Lower leg skin (tissue), 4 donors: Measurements from ENCODE around the gene ADAMTS16. TPM values are rescaled to one million over a fixed set of nuclear protein-coding genes. Genes with fewer than 3 reads are reported as not detected.

Experiments
- DNase-seq, 2 donors: peaks; one replicate each; pipeline ENCODE4 v3.0.0-alpha.2; 2019; ENCODE audit warnings: low spot score in 2 of 2
- H3K4me3 ChIP-seq: fragments of 200-600 bp; sonication (generic); 2 replicates; pipeline ENCODE4 v1.5.1; 2017; ENCODE audit warnings: mild to moderate bottlenecking, low read depth; ENCODE audit not compliant: poor library complexity, severe bottlenecking
- CTCF ChIP-seq, 3 donors: fragments of 450-650 bp; IDR thresholded peaks; one replicate each; pipeline ENCODE4 v1.5.1; 2016; ENCODE audit warnings: antibody characterized with exemption in 3 of 3, mild to moderate bottlenecking in 3 of 3, moderate library complexity in 2 of 3
- POLR2A ChIP-seq, 2 donors: fragments of 450-650 bp; IDR thresholded peaks; one replicate each; pipeline ENCODE4 v1.6.1; 2016 to 2017; ENCODE audit warnings: antibody characterized with exemption in 2 of 2, mild to moderate bottlenecking in 1 of 2, moderate library complexity in 1 of 2
- WGBS, 2 donors: methylation state at CpG; one replicate each; pipeline ENCODE4 v1.1.5; 2018; 5-methylcytosine and 5-hydroxymethylcytosine counted together
- intact Hi-C: fragments of 100-400 bp; cut with DNase I; formaldehyde crosslinking; loops from one replicate; pipeline ENCODE4 v1.15.0; 2023; ENCODE audit warnings: low total_unique reads
- total RNA-seq, 4 donors: library from RNA; depleted of rRNA; stranded (reverse); fragments of >200 nt; gene quantifications; one replicate each; pipeline ENCODE4 v1.1.0, GENCODE V29; 2016

The ADAMTS16 gene
- total RNA-seq, 4 donors from 2014 or later = 0.55 TPM; not detected in 3

- 53 to 56% methylated on average over 5 of the region's 5 CpGs for WGBS, 2 donors
- no peak for DNase-seq
- intact Hi-C loops = no loop called here
- TF ChIP-seq POLR2A (IDR thresholded peaks at IDR 0.05) = no peak
- TF ChIP-seq CTCF (IDR thresholded peaks at IDR 0.05) = no peak
- no peak overlapping the region for H3K4me3 ChIP-seq
These were observed 204.5 kb downstream of the ADAMTS16 start for GRCh38 chr5:5344606-5345005.

- no peak overlapping the region for H3K4me3 ChIP-seq
- TF ChIP-seq CTCF (IDR thresholded peaks at IDR 0.05) (no peak), POLR2A (IDR thresholded peaks at IDR 0.05) (no peak)
- intact Hi-C loops = no loop called here
- WGBS, 2 donors = 89 to 97% methylated on average over 7 of the region's 7 CpGs
- no peak for DNase-seq
These were observed 207.3 kb downstream of the ADAMTS16 start for GRCh38 chr5:5347442-5347841.

- WGBS, 2 donors = 69 to 73% methylated on average over 10 of the region's 10 CpGs
- intact Hi-C loops = no loop called here
- TF ChIP-seq POLR2A (IDR thresholded peaks at IDR 0.05) (no peak), CTCF (IDR thresholded peaks at IDR 0.05) (no peak)
- no peak for DNase-seq
- H3K4me3 ChIP-seq = no peak overlapping the region
These were observed 208.0 kb downstream of the ADAMTS16 start for GRCh38 chr5:5348135-5348534.

GRCh38 chr5:5348576-5348975 lies 208.4 kb downstream of the ADAMTS16 start:
- no peak for DNase-seq
- intact Hi-C loops = no loop called here
- no peak overlapping the region for H3K4me3 ChIP-seq
- TF ChIP-seq CTCF (IDR thresholded peaks at IDR 0.05) = no peak
- no peak for TF ChIP-seq POLR2A (IDR thresholded peaks at IDR 0.05)

DNA sequence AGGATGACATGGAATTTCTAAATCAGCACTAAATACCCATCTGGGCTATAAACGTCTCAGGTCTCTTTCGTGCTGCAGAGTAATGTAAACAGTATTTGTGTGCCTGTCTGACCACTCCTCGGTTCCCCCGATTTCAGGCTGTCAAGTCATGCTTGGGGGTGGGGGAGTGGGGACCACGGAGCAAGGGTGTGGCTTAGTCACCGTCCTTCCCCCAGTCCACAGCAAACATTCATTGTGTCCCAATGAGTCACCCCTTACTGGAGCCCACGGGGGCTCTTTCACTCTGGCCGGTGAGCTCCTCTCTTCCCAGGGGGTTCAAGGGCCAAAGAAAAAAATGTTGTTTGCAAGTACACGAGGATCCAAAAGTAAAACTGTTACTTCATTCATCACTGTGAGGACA lies 210.0 kb downstream of the ADAMTS16 start:
- TF ChIP-seq CTCF (IDR thresholded peaks at IDR 0.05) = no peak
- TF ChIP-seq POLR2A (IDR thresholded peaks at IDR 0.05) = no peak
- 47 to 52% methylated on average over 9 of the region's 9 CpGs for WGBS, 2 donors
- intact Hi-C loops = no loop called here
- no peak for DNase-seq
- no peak overlapping the region for H3K4me3 ChIP-seq

DNA sequence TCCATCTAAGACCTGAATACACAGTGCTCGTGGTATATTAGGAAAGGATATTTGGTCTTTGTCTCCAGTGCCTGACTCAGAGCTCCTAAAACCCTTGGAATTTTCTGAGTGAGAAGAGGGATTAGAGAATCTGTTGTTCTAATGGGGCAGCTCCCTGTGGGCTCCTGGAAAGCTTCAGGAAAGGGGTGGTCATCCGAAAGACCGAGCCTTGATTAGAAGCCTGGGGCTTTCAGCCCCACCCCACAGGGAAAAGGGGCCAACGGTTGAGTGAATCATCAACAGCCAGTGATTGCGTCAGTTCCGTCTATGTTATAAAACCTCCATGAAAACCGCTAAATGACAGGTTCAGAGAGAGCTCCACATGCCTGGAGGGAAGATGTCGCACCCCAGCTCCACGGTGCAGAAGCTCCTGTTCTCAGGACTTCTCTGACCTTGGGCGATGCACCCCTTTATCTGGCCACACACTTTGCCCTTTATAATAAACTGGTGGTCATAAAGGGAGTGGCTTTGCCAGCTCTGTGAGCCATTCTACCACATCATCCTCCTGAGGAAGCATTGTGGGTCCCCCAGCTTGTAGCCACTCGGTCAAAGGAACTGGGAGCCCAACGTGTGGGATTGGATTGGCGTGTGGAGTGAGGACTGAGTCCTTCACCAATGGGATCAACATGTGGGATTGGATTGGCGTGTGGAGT lies 211.3 kb downstream of the ADAMTS16 start:
- intact Hi-C loops = no loop called here
- WGBS, 2 donors = 58 to 69% methylated on average over 14 of the region's 14 CpGs
- DNase-seq = no peak
- no peak for TF ChIP-seq POLR2A (IDR thresholded peaks at IDR 0.05)
- no peak for TF ChIP-seq CTCF (IDR thresholded peaks at IDR 0.05)
- no peak overlapping the region for H3K4me3 ChIP-seq
